GM12878 (cell line): ENCODE results near the gene C5AR2.
"Not testable (repeated sequence)": the region's sequence is repeated elsewhere in the genome, so short reads cannot be mapped to it uniquely, and the experiment has no call there.

Source experiments
- BMI1 ChIP-seq: fragments of 450-650 bp; IDR thresholded peaks from 2 replicates; pipeline ENCODE4 v1.6.1; 2016; ENCODE audit warnings: mild to moderate bottlenecking, moderate library complexity, borderline replicate concordance
- CREM ChIP-seq: IDR thresholded peaks from 2 replicates; pipeline ENCODE4 v1.6.1; 2014; ENCODE audit warnings: antibody characterized with exemption, low read depth
- CTCF ChIP-seq, 3 experiments: IDR thresholded peaks in 2 of 3; conservative IDR thresholded peaks in 1 of 3; 2 replicates each; pipeline ENCODE4 v1.5.1; 2011; ENCODE audit warnings: low read depth in 3 of 3, low read length in 3 of 3, mild to moderate bottlenecking in 3 of 3, control low read depth in 2 of 3, moderate library complexity in 2 of 3, inconsistent platforms in 1 of 3, mixed read lengths in 1 of 3; ENCODE audit not compliant: control insufficient read depth in 2 of 3, insufficient read depth in 1 of 3; ENCODE audit errors: extremely low read depth in 1 of 3
- ELK1 ChIP-seq: IDR thresholded peaks from 2 replicates; pipeline ENCODE4 v1.6.1; 2012; ENCODE audit warnings: low read depth, low read length, improper control_type of control experiment
- EZH2 ChIP-seq: IDR thresholded peaks from 2 replicates; pipeline ENCODE4 v1.6.1; 2012; ENCODE audit warnings: low read depth, mild to moderate bottlenecking, control low read depth, inconsistent platforms, low read length, borderline replicate concordance; ENCODE audit not compliant: control insufficient read depth
- MXI1 ChIP-seq: fragments of 150-350 bp; IDR thresholded peaks from 2 replicates; pipeline ENCODE4 v1.6.1; 2011; ENCODE audit warnings: low read depth, mild to moderate bottlenecking, inconsistent platforms, low read length, improper control_type of control experiment
- RFX5 ChIP-seq: IDR thresholded peaks from 2 replicates; pipeline ENCODE4 v1.6.1; 2011; ENCODE audit warnings: low read depth, low read length, improper control_type of control experiment
- SMC3 ChIP-seq: IDR thresholded peaks from 2 replicates; pipeline ENCODE4 v1.6.1; 2011; ENCODE audit warnings: low read length, improper control_type of control experiment, borderline replicate concordance

GRCh38 chr19:47388721-47389120 lies 56.7 kb downstream of the C5AR2 start:
- not testable (repeated sequence) for TF ChIP-seq RFX5; EZH2; ELK1; SMC3; CTCF (IDR thresholded peaks at IDR 0.05 in 2 of 3, conservative IDR thresholded peaks at IDR 0.05 in 1 of 3; ENCODE audit: control insufficient read depth in 2 of 3, extremely low read depth in 1 of 3, insufficient read depth in 1 of 3, low read depth in 3 of 3, low read length in 3 of 3); MXI1; CREM; BMI1
